Measurements from ENCODE around the gene BOLA1.
"Not testable (repeated sequence)": the region's sequence is repeated elsewhere in the genome, so short reads cannot be mapped to it uniquely, and the experiment has no call there.

The BOLA1 gene

GRCh38 chr1:149932474-149932873, 33.1 kb downstream of the BOLA1 start:
- no peak for DNase-seq

- DNase-seq, result no peak
Measured at GRCh38 chr1:149933208-149933607, 33.8 kb downstream of the BOLA1 start.

- DNase-seq, result no peak
Measured at GRCh38 chr1:149934356-149934755, 35.0 kb downstream of the BOLA1 start.

DNA sequence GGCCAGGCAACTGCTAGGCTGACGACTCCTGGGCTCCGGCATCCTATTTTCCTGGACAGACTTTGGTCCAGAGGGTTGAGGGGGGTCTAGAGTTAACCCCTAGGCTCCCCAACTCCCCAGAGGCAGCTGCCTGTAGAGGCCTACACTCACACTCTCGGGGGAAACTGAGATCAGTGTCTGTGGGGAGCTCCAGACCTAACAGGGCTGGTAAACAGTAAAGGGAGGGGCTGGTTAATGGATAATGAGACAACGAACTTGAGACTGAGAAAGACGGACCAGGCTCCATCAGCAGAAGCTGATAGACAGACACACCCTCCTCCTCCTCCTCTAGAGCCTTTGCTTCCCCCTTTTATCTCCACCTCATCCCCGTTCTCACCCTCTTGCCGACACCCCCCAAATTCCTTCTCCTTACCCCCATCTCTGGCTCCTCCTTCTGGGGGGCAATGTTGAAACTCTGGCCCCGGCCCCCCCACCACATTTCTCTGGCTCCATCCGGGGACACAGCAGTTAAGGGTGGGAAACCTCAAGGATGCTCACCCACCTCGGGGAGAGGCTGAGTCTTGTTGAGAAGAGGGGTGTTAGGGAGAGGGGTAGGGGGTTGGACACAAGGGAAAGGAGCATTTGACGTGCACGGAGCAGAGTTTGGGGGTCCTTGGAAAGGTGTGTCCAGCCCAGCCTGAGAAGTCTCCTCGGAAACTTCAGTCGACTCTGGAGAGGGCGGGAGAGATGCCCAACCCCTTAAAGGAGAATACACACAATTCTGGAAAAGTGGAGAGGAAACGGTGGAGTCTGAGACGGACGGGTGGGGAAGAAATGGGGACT, 37.0 kb downstream of the BOLA1 start, which contains the start of gene MTMR11:
Gene MTMR11 (minus strand): TSS at position 710 of the 822 bp plus-strand sequence. CDS start 232 bp downstream, at position 478.
- peak; percentile 47 for DNase-seq

GRCh38 chr1:149936992-149937705, 37.8 kb downstream of the BOLA1 start:
- DNase-seq, result peak; percentile 44

- no peak for DNase-seq
Measured at GRCh38 chr1:149937759-149938158, 38.4 kb downstream of the BOLA1 start.

DNA sequence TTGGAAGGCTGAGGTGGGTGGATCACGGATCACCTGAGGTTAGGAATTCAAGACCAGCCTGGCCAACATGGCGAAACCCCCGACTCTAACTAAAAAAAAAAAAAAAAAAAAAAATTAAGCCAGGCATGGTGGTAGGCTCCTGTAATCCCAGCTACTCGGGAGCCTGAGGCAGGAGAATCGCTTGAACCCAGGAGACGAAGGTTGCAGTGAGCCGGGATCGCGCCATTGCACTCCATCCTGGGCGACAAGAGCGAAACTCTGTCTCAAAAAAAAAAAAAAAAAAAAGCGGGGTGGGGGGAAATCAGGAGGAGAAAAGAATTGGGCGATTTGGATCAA, 39.3 kb downstream of the BOLA1 start:
- DNase-seq, result not testable (repeated sequence)

- DNase-seq, result no peak
Measured at GRCh38 chr1:149940427-149940826, 41.1 kb downstream of the BOLA1 start.

DNA sequence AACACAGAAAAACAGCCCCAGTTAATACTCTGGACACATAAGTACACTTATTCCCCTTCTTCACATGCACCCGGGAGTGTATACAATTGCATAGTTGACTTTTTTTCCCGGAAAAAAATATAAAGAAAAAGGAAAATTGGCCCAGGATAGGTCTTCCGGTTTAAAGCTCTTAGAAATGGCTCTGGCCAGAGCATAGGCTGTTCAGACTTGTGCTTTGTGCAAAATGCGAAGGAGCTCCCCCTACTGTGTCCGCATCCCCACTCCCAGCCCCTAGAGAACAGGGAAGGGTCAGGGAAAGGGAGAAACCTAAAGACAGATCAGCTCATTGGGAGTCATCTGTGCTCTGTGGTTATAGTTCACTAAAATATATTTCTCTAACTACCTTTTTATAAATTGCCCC, 42.8 kb downstream of the BOLA1 start:
- peak; percentile 43 for DNase-seq

DNA sequence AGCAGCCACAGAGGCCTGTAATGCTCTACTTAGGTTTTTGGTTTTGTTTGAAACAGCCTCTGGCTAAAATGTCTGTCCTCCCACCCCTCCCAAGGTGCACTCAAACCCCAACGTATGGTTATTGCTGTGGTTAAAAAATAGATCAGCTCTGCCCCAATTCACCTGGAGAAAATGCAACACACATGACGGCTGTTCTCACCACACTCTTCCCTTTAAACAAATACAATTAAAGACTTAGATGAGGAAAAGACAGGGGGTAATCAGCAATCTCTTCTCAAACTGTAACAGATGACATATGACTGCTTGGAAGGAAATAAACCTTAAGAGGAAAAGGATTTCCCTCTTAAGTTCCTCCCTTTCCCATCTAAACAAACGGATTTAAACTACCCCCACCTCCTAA, 43.5 kb downstream of the BOLA1 start:
- DNase-seq, result no peak

DNA sequence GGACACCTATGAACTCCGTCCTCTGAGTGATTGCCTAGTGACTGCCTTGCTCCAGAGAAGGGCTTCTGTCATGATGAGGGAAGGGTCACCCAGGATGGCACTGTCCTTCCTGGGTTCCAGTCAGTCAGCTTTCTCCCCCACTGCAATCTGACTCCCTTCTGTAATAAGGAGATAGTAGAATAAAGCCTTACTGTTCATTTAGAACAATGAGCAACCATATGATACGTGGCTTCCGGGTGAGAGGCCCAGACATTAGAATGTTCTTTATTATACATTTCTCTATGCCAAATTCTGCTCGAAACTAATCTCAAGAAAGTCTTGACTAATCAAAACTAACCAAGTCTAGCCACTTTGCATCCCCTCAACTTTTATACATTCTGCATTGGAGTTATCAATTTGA, 45.8 kb downstream of the BOLA1 start:
- DNase-seq, result no peak

DNA sequence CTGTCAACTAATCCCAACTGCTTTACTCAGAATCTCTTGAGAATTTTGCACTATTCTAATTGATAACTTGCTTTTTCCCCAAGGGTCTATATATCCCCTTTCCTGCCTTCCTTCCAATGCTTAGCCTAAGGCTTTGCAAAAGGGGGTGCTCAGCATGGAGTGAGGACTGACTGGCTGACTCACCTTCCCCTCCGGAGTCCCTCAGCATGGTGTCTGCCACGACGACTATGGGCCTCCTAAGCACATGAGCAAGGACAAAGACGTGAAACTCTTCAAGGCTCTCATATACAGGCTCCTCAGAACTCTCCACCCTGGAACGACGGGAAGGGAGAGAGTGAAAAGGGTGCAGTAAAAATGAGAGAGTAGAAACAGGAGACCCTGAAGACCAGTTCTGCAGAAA, 50.5 kb downstream of the BOLA1 start:
- DNase-seq, result no peak
